Measurements from ENCODE around the gene SLC9A4.

SLC9A4 gene

GRCh38 chr2:102473020-102473419, at the start of gene SLC9A4:
TSS of gene SLC9A4 (plus strand) at chr2:102473226. CDS start at chr2:102473760, 534 bp downstream.
- no peak for FAIRE-seq
- peak; percentile 17 for DNase-seq (ENCODE audit: insufficient read length, low spot score)

- no peak for FAIRE-seq
Measured at GRCh38 chr2:102423368-102423767, 49.7 kb upstream of the SLC9A4 start.

GRCh38 chr2:102424754-102425153, 48.3 kb upstream of the SLC9A4 start:
- no peak for FAIRE-seq
- DNase-seq (ENCODE audit: insufficient read length, low spot score), result no peak

More at GRCh38 chr2:102423368-102423767, 49.7 kb upstream of the SLC9A4 start:
- no peak for DNase-seq (ENCODE audit: insufficient read length, low spot score)

- FAIRE-seq (no peak), DNase-seq (ENCODE audit: insufficient read length, low spot score) (no peak)
Measured at GRCh38 chr2:102425441-102426132, 47.4 kb upstream of the SLC9A4 start.

- DNase-seq (ENCODE audit: insufficient read length, low spot score), result no peak
- FAIRE-seq, result no peak
Measured at GRCh38 chr2:102427249-102427648, 45.8 kb upstream of the SLC9A4 start.

- DNase-seq (ENCODE audit: insufficient read length, low spot score), result no peak
- FAIRE-seq, result no peak
Measured at GRCh38 chr2:102428573-102428972, 44.5 kb upstream of the SLC9A4 start.

- DNase-seq (ENCODE audit: insufficient read length, low spot score), result no peak
- no peak for FAIRE-seq
Measured at GRCh38 chr2:102432386-102432785, 40.6 kb upstream of the SLC9A4 start.

GRCh38 chr2:102433973-102434654, 38.9 kb upstream of the SLC9A4 start:
- FAIRE-seq (no peak), DNase-seq (ENCODE audit: insufficient read length, low spot score) (no peak)

GRCh38 chr2:102434655-102435381, 38.2 kb upstream of the SLC9A4 start:
- DNase-seq (ENCODE audit: insufficient read length, low spot score) (no peak), FAIRE-seq (no peak)

- FAIRE-seq, result no peak
- DNase-seq (ENCODE audit: insufficient read length, low spot score), result no peak
Measured at GRCh38 chr2:102435741-102436140, 37.3 kb upstream of the SLC9A4 start.

GRCh38 chr2:102436323-102436722, 36.7 kb upstream of the SLC9A4 start:
- FAIRE-seq (no peak), DNase-seq (ENCODE audit: insufficient read length, low spot score) (no peak)

GRCh38 chr2:102437122-102437521, 35.9 kb upstream of the SLC9A4 start:
- no peak for DNase-seq (ENCODE audit: insufficient read length, low spot score)
- FAIRE-seq, result no peak

GRCh38 chr2:102438111-102438510, 34.9 kb upstream of the SLC9A4 start:
- DNase-seq (ENCODE audit: insufficient read length, low spot score), result no peak
- FAIRE-seq, result no peak

GRCh38 chr2:102438578-102438977, 34.4 kb upstream of the SLC9A4 start:
- FAIRE-seq (no peak), DNase-seq (ENCODE audit: insufficient read length, low spot score) (no peak)

- FAIRE-seq (no peak), DNase-seq (ENCODE audit: insufficient read length, low spot score) (no peak)
Measured at GRCh38 chr2:102439065-102439695, 33.8 kb upstream of the SLC9A4 start.

GRCh38 chr2:102442967-102443828, 29.8 kb upstream of the SLC9A4 start:
- DNase-seq (ENCODE audit: insufficient read length, low spot score) (peak; percentile 9), FAIRE-seq (no peak)

GRCh38 chr2:102444233-102444632, 28.8 kb upstream of the SLC9A4 start:
- FAIRE-seq, result no peak
- DNase-seq (ENCODE audit: insufficient read length, low spot score), result no peak

GRCh38 chr2:102446936-102447335, 26.1 kb upstream of the SLC9A4 start:
- DNase-seq (ENCODE audit: insufficient read length, low spot score) (no peak), FAIRE-seq (no peak)

GRCh38 chr2:102449370-102449974, 23.6 kb upstream of the SLC9A4 start:
- FAIRE-seq, result no peak

GRCh38 chr2:102451968-102452367, 21.1 kb upstream of the SLC9A4 start:
- DNase-seq (ENCODE audit: insufficient read length, low spot score) (no peak), FAIRE-seq (no peak)

More at GRCh38 chr2:102449370-102449974, 23.6 kb upstream of the SLC9A4 start:
- peak; percentile 12 for DNase-seq (ENCODE audit: insufficient read length, low spot score)

All from HTR-8/SVneo (cell line).